HG02623 (cell line): ENCODE results near the gene MRPL39.

Experiments used
- ATAC-seq: cut with Tn5 transposase; IDR thresholded peaks from one replicate; pipeline ENCODE4 v1.9.1; 2021; ENCODE audit warnings: moderate library complexity; ENCODE audit not compliant: unreplicated experiment

Gene MRPL39

DNA sequence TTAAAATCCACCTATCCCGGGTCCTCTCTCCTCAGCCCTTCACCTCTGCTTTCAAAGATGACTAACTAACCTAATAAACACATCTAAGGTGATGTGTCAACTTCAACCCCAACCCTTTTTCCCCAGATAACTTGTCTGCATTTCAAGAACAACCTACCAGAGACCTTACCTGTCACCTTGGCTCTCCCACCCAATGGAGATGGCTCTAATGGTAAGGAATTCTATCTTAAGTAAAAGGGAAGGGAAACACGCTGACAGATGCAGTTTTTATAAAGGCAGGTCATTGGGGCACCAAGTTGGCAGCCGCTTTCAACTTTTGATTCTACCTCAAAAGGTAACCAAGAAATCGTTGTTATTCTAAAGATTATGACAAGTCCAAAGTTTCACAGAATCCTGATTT is 37.6 kb downstream of the MRPL39 start:
- no peak for ATAC-seq

- no peak for ATAC-seq
These were observed 38.2 kb downstream of the MRPL39 start for GRCh38 chr21:25569084-25569483.

DNA sequence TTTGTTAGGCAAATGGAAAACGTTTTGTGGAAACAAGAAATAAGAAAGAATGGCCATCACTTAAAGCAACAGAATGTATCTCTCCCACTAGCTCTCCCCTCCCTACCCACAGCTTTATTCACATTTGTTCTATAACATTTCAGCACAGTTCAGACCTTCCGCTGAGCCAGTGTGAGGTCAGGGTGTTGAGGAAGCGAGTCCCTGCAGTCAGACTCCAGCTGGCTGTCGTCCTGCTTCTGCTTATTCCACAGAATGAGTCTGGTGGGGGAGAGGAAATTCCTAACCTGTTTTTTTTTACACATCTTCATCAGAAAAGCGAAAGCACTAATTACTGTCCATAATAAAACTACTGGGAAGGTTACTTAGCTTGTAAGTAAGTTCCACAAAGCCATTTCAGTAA is 39.0 kb downstream of the MRPL39 start:
- ATAC-seq: no peak

GRCh38 chr21:25567472-25567871 is 39.8 kb downstream of the MRPL39 start:
- ATAC-seq: no peak

- ATAC-seq: no peak
These were observed 40.6 kb downstream of the MRPL39 start for GRCh38 chr21:25566645-25567044.

DNA sequence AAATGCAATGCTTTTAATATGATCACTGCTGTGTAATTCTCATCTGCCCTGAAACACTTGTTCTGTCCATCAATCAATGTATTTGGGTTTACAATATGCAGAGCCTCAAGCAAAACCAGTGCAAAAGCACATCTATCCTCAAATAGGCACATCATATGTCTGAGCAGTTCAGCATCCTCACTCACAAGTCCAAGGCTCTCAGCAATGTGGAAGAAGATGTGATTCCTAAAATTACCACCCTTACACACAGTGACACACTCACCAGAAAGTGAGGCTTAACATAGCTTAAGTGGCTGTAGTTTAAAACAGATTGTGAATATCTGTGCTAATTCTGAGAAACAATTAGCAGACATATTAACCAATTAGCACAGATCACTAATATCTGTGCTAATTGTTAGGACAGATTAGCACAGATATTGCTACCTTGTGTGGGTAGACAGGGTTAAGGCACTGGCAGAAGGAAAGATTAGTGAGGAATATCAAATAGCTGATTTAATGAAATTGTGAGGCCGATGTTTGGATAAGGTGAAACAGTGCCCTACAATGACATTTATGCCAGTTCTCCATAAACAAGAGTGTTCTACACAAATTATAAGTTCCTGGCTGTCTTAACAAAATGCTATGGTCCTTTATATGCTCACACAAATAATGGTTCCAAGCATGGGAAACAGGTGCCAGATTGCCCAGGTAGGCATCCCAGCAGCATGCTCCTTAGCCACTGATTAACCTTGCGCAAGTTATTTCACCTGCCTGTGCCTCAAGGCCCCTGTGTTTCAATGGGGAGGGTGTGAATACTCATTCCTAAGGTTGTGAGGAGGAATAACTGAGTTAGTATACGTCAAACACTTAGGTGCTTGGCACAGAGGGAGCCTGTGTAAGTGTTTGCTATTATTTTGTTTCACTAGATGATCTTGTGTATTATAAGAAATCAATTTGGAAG is 41.7 kb downstream of the MRPL39 start:
- ATAC-seq: no peak

DNA sequence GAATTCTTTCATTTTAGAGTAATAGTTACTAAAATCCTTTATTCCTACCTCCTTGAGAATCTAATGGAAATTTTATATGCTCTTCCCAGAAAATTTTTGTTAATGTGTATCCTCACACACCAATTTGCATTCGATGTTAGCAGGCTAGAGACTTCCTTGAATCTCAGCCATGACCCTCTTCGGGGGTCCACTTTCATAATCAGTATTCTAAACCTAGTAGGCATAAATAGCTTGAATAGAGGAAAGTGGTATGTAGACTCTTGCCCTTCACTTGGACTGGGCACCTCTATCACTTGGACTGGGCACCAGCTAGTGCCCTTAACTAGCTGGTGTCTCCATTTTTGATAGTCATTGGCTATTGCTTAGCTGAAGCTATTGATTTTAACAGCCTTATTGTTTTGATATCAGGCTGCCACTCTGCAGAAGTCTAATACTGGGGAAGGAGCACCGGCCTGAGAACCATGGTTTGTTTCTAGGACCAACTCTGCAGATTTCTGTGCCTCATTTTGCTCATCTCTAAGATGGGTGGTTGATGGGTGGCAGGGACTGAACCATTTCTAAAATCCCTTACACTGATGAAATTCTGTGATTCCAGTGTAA is 42.8 kb downstream of the MRPL39 start:
- ATAC-seq: no peak

- no peak for ATAC-seq
These were observed 43.7 kb downstream of the MRPL39 start for GRCh38 chr21:25563361-25564116.

DNA sequence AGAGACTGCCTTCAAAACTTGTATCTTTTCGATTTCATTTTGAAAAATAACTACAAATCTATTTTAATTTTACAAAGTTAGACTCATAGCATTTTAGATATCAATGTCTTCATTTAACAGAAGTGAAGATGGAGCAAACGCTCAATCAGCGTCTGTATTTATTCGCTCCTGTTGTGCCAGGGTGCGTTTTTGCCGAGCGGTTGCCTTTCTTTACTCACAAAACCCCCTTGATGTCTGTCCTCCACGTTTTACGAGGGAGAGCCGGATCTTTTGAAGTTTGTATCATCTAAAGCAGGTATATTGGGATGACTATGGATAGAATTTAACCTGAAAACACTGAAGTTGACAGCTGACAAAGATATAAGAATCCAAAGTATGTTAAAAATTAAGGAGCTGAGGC is 44.6 kb downstream of the MRPL39 start:
- ATAC-seq: no peak

GRCh38 chr21:25561668-25562641 is 45.3 kb downstream of the MRPL39 start:
- ATAC-seq: peak; percentile 36

DNA sequence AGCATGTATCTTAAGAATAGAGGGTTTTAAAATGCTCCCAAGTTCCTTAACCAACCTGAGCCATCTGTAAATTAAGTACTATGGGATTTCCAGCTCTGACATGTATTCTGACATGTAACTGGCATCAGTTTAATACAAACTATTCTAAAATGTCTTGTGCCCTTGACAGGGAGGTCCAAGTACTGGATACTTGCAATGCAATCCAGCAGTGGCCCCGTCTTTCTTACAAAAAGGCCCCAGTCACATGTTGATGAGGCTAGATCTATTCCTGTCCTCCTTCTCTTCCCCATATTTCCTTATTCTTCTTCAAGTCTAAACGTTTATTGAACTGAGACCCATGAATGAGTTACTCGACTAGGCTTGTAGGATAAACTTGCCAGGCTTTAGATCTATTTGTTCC is 46.4 kb downstream of the MRPL39 start:
- ATAC-seq: no peak

DNA sequence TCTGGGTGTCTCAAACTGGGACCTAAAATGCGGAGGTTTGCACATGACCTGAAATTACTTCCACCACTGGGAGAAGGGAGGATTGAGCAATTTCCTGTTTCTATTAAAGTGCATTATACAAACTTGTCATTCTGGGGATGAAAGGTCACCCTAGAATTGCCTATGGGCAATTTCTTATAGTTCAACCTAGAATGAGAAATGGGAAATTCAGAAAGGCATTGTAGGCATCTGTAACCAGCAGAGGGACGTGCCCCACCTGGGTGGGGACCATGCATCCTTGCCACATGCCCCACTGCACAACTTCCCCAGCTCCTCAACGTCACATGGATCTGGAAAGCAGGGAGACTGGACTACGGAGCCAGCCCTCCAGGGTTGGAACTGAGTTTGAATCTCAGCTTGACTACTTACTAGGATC is 47.0 kb downstream of the MRPL39 start:
- no peak for ATAC-seq

GRCh38 chr21:25559746-25560145 is 47.5 kb downstream of the MRPL39 start:
- ATAC-seq: no peak

- no peak for ATAC-seq
These were observed 49.2 kb downstream of the MRPL39 start for GRCh38 chr21:25558123-25558522.

DNA sequence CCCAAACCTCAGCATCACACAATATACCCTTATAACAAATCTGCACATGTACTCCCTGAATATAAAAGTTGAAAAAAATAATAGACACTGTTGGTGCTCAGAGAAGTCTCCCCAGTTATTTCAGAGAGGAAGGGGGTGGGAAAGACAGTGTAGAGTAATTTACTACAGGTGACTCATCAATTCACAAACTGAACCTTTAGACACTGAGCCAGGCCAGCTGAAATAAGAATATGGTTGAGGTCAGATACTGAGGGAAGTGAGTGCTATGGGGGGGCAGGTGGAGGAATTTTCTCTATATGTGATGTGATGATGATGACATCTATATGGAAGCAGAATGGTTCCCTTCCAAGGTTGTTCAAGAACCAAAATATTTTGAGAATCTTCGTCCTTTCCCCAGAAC is 50.1 kb downstream of the MRPL39 start:
- ATAC-seq: no peak

- no peak for ATAC-seq
These were observed 51.2 kb downstream of the MRPL39 start for GRCh38 chr21:25556091-25556490.

- no peak for ATAC-seq
These were observed 51.8 kb downstream of the MRPL39 start for GRCh38 chr21:25555492-25555891.

GRCh38 chr21:25552856-25553255 is 54.4 kb downstream of the MRPL39 start:
- no peak for ATAC-seq

- ATAC-seq: no peak
These were observed 55.7 kb downstream of the MRPL39 start for GRCh38 chr21:25551569-25551968.

DNA sequence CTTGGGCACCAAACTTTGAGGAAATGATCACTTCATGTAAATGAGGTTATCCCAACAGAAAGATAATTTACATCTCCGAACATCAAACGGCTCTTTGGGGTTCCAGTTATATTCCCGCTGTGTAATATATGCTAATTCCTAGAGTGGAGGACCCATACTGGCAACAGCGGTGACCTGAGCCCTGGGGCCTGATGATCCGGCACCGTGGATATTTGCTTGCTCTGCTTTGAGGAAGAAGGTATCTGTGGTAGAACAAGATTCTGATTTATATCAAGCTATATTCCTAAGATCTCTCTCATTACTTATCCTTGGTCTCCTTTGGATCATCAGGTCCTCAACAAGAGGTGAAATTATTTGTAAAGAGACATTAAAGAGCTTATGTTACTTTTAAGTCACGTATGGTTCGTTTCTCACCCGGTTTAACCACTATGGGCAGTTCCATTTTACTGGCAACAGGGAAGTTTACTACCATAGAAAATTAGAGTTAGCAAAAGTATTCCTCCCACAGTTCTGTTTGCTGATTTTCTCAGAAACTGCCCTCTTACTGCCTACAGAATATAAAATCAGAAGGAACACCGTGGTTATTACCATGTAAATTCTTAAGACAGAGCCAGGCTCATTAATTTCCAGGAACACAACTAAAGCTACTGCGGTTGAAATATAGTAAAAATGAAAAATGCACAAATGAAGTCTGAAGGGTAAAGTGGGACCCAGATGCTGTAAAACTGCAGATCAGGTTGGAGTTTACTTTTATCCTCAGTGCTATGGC is 56.7 kb downstream of the MRPL39 start:
- no peak for ATAC-seq
